ENCODE measurements around the gene MFAP3L.

MFAP3L gene

DNA sequence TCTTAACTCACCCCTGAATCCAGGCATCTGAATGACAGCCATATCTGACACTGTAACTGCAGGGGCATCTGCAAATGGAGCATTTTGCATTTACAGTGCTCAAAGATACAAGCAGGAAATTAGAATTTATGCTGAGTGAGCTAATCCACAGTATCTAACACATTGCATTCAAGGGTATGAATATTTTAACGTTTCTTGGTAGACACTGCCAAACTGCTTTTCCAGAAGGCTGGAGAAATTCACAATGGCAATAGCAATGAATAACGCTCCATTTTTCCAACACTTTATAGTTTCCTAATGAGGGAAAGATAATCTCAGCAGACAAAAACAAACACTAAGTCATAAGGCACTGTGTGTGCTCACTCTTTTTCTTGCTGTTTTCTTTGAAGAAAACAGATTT lies 32.6 kb upstream of the MFAP3L start:
- TF ChIP-seq FOXP2 (optimal IDR thresholded peaks at IDR 0.05; ENCODE audit: borderline replicate concordance, extremely low read depth, extremely low read length, insufficient read depth) (no peak), POLR2AphosphoS5 (IDR thresholded peaks at IDR 0.05; ENCODE audit: low read depth, low read length) (no peak), SIN3A (IDR thresholded peaks at IDR 0.05; ENCODE audit: borderline replicate concordance, insufficient read depth, low read length) (no peak), TAF1 (IDR thresholded peaks at IDR 0.05; ENCODE audit: borderline replicate concordance, insufficient read depth, low read length) (no peak)
- TF ChIP-seq, protein P1, sequence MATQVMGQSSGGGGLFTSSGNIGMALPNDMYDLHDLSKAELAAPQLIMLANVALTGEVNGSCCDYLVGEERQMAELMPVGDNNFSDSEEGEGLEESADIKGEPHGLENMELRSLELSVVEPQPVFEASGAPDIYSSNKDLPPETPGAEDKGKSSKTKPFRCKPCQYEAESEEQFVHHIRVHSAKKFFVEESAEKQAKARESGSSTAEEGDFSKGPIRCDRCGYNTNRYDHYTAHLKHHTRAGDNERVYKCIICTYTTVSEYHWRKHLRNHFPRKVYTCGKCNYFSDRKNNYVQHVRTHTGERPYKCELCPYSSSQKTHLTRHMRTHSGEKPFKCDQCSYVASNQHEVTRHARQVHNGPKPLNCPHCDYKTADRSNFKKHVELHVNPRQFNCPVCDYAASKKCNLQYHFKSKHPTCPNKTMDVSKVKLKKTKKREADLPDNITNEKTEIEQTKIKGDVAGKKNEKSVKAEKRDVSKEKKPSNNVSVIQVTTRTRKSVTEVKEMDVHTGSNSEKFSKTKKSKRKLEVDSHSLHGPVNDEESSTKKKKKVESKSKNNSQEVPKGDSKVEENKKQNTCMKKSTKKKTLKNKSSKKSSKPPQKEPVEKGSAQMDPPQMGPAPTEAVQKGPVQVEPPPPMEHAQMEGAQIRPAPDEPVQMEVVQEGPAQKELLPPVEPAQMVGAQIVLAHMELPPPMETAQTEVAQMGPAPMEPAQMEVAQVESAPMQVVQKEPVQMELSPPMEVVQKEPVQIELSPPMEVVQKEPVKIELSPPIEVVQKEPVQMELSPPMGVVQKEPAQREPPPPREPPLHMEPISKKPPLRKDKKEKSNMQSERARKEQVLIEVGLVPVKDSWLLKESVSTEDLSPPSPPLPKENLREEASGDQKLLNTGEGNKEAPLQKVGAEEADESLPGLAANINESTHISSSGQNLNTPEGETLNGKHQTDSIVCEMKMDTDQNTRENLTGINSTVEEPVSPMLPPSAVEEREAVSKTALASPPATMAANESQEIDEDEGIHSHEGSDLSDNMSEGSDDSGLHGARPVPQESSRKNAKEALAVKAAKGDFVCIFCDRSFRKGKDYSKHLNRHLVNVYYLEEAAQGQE (IDR thresholded peaks at IDR 0.05; ENCODE audit: insufficient read depth in 1 of 2, low read depth in 2 of 2, low read length in 2 of 2): no peak

DNA sequence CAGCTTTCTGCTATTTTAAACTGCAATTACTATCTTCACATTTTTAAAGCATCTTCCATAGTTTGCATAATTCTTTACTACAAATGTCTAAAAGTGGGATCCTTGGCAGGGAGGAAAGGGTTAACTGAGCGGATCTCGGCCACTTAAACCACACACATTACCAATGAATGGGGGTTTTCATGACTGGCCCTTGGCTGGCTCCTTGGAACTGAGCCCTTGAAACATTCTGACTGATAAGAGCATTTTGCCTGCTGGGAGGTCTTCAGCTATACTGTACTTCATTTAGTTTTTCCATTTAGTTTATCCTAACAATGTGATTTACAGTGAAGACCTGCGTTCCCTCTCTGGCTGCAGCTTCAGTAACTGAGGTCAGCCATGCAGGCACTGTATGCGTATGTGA lies 31.7 kb upstream of the MFAP3L start:
- TF ChIP-seq, protein P1 (IDR thresholded peaks at IDR 0.05; ENCODE audit: insufficient read depth in 1 of 2, low read depth in 2 of 2, low read length in 2 of 2): no peak
- TF ChIP-seq FOXP2 (optimal IDR thresholded peaks at IDR 0.05; ENCODE audit: borderline replicate concordance, extremely low read depth, extremely low read length, insufficient read depth) (no peak), SIN3A (IDR thresholded peaks at IDR 0.05; ENCODE audit: borderline replicate concordance, insufficient read depth, low read length) (no peak), TAF1 (IDR thresholded peaks at IDR 0.05; ENCODE audit: borderline replicate concordance, insufficient read depth, low read length) (no peak), POLR2AphosphoS5 (IDR thresholded peaks at IDR 0.05; ENCODE audit: low read depth, low read length) (no peak)

DNA sequence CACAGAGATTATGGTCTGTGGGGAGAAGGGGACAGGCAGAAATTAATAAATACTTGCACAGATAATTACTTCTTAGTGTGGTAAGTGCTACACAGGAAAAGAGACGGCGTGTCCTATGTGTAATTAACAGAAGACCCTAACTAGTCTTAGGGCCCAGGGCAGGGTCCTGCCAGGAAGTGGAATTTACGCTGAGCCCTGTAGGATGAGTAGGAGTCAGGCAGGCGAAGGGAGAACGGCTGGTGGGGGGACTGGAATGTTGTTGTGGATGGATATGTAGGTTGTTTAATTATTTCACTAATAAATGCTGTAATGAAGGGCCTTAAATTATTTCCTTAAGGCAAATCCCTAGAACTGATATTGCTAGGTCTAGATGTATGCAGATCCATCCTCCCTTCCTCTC lies 26.7 kb upstream of the MFAP3L start:
- TF ChIP-seq, protein P1 (IDR thresholded peaks at IDR 0.05; ENCODE audit: insufficient read depth in 1 of 2, low read depth in 2 of 2, low read length in 2 of 2): no peak
- TF ChIP-seq SIN3A (IDR thresholded peaks at IDR 0.05; ENCODE audit: borderline replicate concordance, insufficient read depth, low read length) (no peak), TAF1 (IDR thresholded peaks at IDR 0.05; ENCODE audit: borderline replicate concordance, insufficient read depth, low read length) (no peak), FOXP2 (optimal IDR thresholded peaks at IDR 0.05; ENCODE audit: borderline replicate concordance, extremely low read depth, extremely low read length, insufficient read depth) (no peak), POLR2AphosphoS5 (IDR thresholded peaks at IDR 0.05; ENCODE audit: low read depth, low read length) (no peak)

DNA sequence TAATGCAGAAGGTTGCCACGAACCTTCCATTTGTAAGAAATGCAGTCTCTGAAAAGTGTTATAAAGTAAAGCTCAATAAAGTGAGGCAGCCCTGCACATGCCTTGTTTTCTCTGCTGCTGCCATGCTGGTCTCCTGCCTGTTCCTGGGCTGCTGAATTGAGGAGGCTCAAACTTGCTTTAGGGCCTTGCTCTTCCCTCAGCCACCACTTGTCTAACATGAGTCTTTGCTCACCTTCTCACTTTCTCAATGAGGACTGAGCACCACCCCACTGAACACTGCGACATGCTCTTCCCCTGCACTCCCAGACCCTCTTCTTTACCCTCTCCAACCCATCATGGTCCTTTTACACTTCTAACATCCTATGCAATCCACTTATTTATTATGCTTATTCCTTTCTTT lies 25.2 kb upstream of the MFAP3L start:
- TF ChIP-seq, protein P1 (IDR thresholded peaks at IDR 0.05; ENCODE audit: insufficient read depth in 1 of 2, low read depth in 2 of 2, low read length in 2 of 2): no peak
- TF ChIP-seq SIN3A (IDR thresholded peaks at IDR 0.05; ENCODE audit: borderline replicate concordance, insufficient read depth, low read length) (no peak), FOXP2 (optimal IDR thresholded peaks at IDR 0.05; ENCODE audit: borderline replicate concordance, extremely low read depth, extremely low read length, insufficient read depth) (no peak), POLR2AphosphoS5 (IDR thresholded peaks at IDR 0.05; ENCODE audit: low read depth, low read length) (no peak), TAF1 (IDR thresholded peaks at IDR 0.05; ENCODE audit: borderline replicate concordance, insufficient read depth, low read length) (no peak)

DNA sequence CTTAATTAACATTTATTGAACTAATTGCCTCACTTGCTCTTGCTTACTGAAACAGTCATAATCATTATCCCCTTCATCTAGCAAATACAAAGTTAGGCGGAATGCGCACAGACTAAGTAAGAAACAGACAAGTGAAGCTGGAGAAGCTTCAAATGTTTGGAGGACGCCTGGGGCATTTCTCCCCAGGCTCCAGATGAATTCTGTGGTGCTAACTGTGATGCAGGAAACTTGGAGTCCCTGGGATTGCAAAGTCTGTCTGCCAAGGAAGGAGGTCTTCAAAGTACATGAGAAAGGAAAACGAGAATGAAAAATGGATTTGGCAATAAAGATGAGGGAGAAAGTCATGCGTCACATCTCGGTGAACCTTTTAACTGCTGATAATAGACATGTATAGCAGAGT lies 23.6 kb upstream of the MFAP3L start:
- TF ChIP-seq POLR2AphosphoS5 (IDR thresholded peaks at IDR 0.05; ENCODE audit: low read depth, low read length) (no peak), SIN3A (IDR thresholded peaks at IDR 0.05; ENCODE audit: borderline replicate concordance, insufficient read depth, low read length) (no peak), FOXP2 (optimal IDR thresholded peaks at IDR 0.05; ENCODE audit: borderline replicate concordance, extremely low read depth, extremely low read length, insufficient read depth) (no peak), TAF1 (IDR thresholded peaks at IDR 0.05; ENCODE audit: borderline replicate concordance, insufficient read depth, low read length) (no peak)
- TF ChIP-seq, protein P1 (IDR thresholded peaks at IDR 0.05; ENCODE audit: insufficient read depth in 1 of 2, low read depth in 2 of 2, low read length in 2 of 2): no peak

Measured in PFSK-1 (cell line).